ENCODE data around the gene HNRNPLL.

HNRNPLL gene

GRCh38 chr2:38591152-38591551, 11.6 kb downstream of the HNRNPLL start:
- DNase-seq, result no peak

GRCh38 chr2:38590053-38590452, 12.7 kb downstream of the HNRNPLL start:
- no peak for DNase-seq

- DNase-seq, result no peak
These were observed 15.8 kb downstream of the HNRNPLL start for GRCh38 chr2:38586931-38587330.

- no peak for DNase-seq
These were observed 17.8 kb downstream of the HNRNPLL start for GRCh38 chr2:38584881-38585280.

- DNase-seq, result no peak
These were observed 18.7 kb downstream of the HNRNPLL start for GRCh38 chr2:38583994-38584393.

GRCh38 chr2:38583524-38583923, 19.2 kb downstream of the HNRNPLL start:
- no peak for DNase-seq

- DNase-seq, result peak; percentile 82
These were observed 21.3 kb downstream of the HNRNPLL start for GRCh38 chr2:38581193-38582147.

GRCh38 chr2:38580115-38580636, 22.6 kb downstream of the HNRNPLL start:
- no peak for DNase-seq

- no peak for DNase-seq
These were observed 23.9 kb downstream of the HNRNPLL start for GRCh38 chr2:38578832-38579231.

- DNase-seq, result no peak
These were observed 28.4 kb downstream of the HNRNPLL start for GRCh38 chr2:38574278-38574677.

- no peak for DNase-seq
These were observed 30.6 kb downstream of the HNRNPLL start for GRCh38 chr2:38572167-38572566.

- DNase-seq, result no peak
These were observed 31.5 kb downstream of the HNRNPLL start for GRCh38 chr2:38571193-38571592.

- no peak for DNase-seq
These were observed 33.8 kb downstream of the HNRNPLL start for GRCh38 chr2:38568724-38569436.

- DNase-seq, result no peak
These were observed 37.4 kb downstream of the HNRNPLL start for GRCh38 chr2:38565333-38565732.

- no peak for DNase-seq
These were observed 41.0 kb downstream of the HNRNPLL start for GRCh38 chr2:38561691-38562090.

- no peak for DNase-seq
These were observed 42.6 kb downstream of the HNRNPLL start for GRCh38 chr2:38560092-38560491.

- no peak for DNase-seq
These were observed 44.7 kb downstream of the HNRNPLL start for GRCh38 chr2:38557981-38558380.

- no peak for DNase-seq
These were observed 45.5 kb downstream of the HNRNPLL start for GRCh38 chr2:38557217-38557616.

GRCh38 chr2:38556006-38556801, 46.5 kb downstream of the HNRNPLL start:
- DNase-seq, result no peak

- DNase-seq, result no peak
These were observed 47.6 kb downstream of the HNRNPLL start for GRCh38 chr2:38554973-38555595.

GRCh38 chr2:38553554-38553953, 49.2 kb downstream of the HNRNPLL start:
- no peak for DNase-seq

GRCh38 chr2:38552259-38552658, 50.5 kb downstream of the HNRNPLL start:
- no peak for DNase-seq

All from NCI-H1694 treated with DMSO at 0.1 percent for 48 hours (cell line).